ENCODE results near the gene PSME3.

GRCh38 chr17:42865638-42866094, 32.5 kb downstream of the PSME3 start:
- TF ChIP-seq CTCF (IDR thresholded peaks at IDR 0.05) (no peak), POLR2A (IDR thresholded peaks at IDR 0.05) (no peak)
